ENCODE data around the gene TSNAX. TPM values are rescaled to one million over a fixed set of nuclear protein-coding genes. Genes with fewer than 3 reads are reported as not detected.

Gene TSNAX, protein sequence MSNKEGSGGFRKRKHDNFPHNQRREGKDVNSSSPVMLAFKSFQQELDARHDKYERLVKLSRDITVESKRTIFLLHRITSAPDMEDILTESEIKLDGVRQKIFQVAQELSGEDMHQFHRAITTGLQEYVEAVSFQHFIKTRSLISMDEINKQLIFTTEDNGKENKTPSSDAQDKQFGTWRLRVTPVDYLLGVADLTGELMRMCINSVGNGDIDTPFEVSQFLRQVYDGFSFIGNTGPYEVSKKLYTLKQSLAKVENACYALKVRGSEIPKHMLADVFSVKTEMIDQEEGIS
- 41.7 and 75.4 TPM in 2 replicates for total RNA-seq (2011; cell fraction: chromatin; rRNA removed; ENCODE audit: low replicate concordance)
- total RNA-seq (2011; cell fraction: nucleolus; rRNA removed) = 21.2 and 22.3 TPM in 2 replicates
- 32.4 and 40.6 TPM in 2 replicates for total RNA-seq (2011; cell fraction: nucleoplasm; rRNA removed)
- total RNA-seq (2014; rRNA removed) = 31.3 and 33.8 TPM in 2 replicates
- 102 and 117 TPM in 2 replicates for total RNA-seq (2014; rRNA removed; fragmentation: Illumina TruSeq; extraction: Trizol)
- 67.8 and 73.0 TPM in 2 replicates for total RNA-seq (2015; rRNA removed; fragmentation: Illumina TruSeq; extraction: Trizol)
- total RNA-seq (2021) = 51.7 and 54.3 TPM in 2 replicates
- 46.1 and 61.2 TPM in 2 replicates for polyA plus RNA-seq (2011; rRNA removed)
- polyA plus RNA-seq (2011; cell fraction: cytosol; rRNA removed) = 11.2 and 18.7 TPM in 2 replicates
- polyA plus RNA-seq (2011; cell fraction: nucleus; rRNA removed) = 10.7 and 14.4 TPM in 2 replicates
- 45.5 and 52.4 TPM in 2 replicates for polyA plus RNA-seq (2012)
- polyA plus RNA-seq (2014; fragmentation: Illumina TruSeq; extraction: Trizol) = 54.4 and 57.9 TPM in 2 replicates
- 10 to 100 TPM; 77.3 to 82.4 TPM for polyA plus RNA-seq (2014; fragmentation: Nextera tagmentation; extraction: Ambion mirVana)
- polyA plus RNA-seq (2014; rRNA removed) = 40.9 and 48.5 TPM in 2 replicates
- polyA minus RNA-seq (2011; rRNA and poly(A)+ RNA removed) = 157 and 166 TPM in 2 replicates
- polyA minus RNA-seq (2011; cell fraction: cytosol; rRNA and poly(A)+ RNA removed) = 25.9 and 29.5 TPM in 2 replicates
- 23.6 and 55.8 TPM in 2 replicates for polyA minus RNA-seq (2011; cell fraction: nucleus; rRNA and poly(A)+ RNA removed)
- percentile 95 among the genes with signal in this experiment for Bru-seq, nascent RNA
- BruChase-seq, experiment 1, labeled RNA remaining after a 2-hour chase = percentile 98 among the genes with signal in this experiment
- BruChase-seq, experiment 2, labeled RNA remaining after a 6-hour chase = percentile 98 among the genes with signal in this experiment
- long read RNA-seq, experiment 1, transcript TSNAX-201 (6 exons, 2,650 nt) = major isoform, 232 of 273 reads
- long read RNA-seq, experiment 1, partial matches to known transcripts = 26 of 273 reads
- long read RNA-seq, experiment 1, other reads (novel, unspliced or antisense) = 15 of 273 reads
- long read RNA-seq, experiment 2, partial matches to known transcripts = 38 of 40 reads
- long read RNA-seq, experiment 2, other reads (novel, unspliced or antisense) = 1 of 40 reads
- long read RNA-seq, experiment 3, transcript TSNAX-201 (6 exons, 2,650 nt) = major isoform, 64 of 74 reads
- long read RNA-seq, experiment 3, partial matches to known transcripts = 5 of 74 reads
- long read RNA-seq, experiment 3, other reads (novel, unspliced or antisense) = 5 of 74 reads

GRCh38 chr1:231528172-231529029 lies at the start of gene TSNAX:
Gene TSNAX, plus strand, starts transcription at chr1:231528669. Its CDS starts 142 bp downstream, at chr1:231528811.
- Histone ChIP-seq H4K20me1 (replicated peaks; ENCODE audit: control insufficient read depth, insufficient read depth, low read length) (no peaks in the 10 kb centered on the region), H3K9me1 (ENCODE audit: control insufficient read depth, insufficient read depth, low read length) (no peaks in the 10 kb centered on the region), H3K27ac (ENCODE audit: extremely low read depth, low read depth, low read length) (peak within 1 kb of the TSS; percentile 96), H3K4me1 (replicated peaks in 1 of 2; ENCODE audit: control insufficient read depth in 2 of 2, insufficient read depth in 2 of 2, low read length in 2 of 2) (peaks cover 20% of the 10 kb centered on the region in 2 experiments), H3K27me3 (ENCODE audit: control insufficient read depth in 2 of 2, insufficient read depth in 2 of 2, low read length in 2 of 2) (no peaks in the 10 kb centered on the region), H3K36me3 (ENCODE audit: control insufficient read depth, insufficient read depth, low read length) (peaks cover 33% of the 10 kb centered on the region), H2AFZ (ENCODE audit: low read depth, low read length) (peak within 1 kb of the TSS; percentile 97), H3K4me2 (ENCODE audit: insufficient read depth, low read length) (peak within 1 kb of the TSS; percentile 93), H3K79me2 (ENCODE audit: control insufficient read depth, insufficient read depth, low read length) (peaks cover 51% of the 10 kb centered on the region), H3K9me3 (replicated peaks; ENCODE audit: control insufficient read depth, insufficient read depth, low read depth, low read length) (no peaks in the 10 kb centered on the region), H3K9ac (ENCODE audit: insufficient read depth in 1 of 2, low read depth in 2 of 2, low read length in 2 of 2) (peak within 1 kb of the TSS; percentile 85 to 92), H3K4me3 (peak within 1 kb of the TSS; percentile 87)
- no TSS peak for BruUV-seq (replicated peaks)
- in situ Hi-C loops (cut with MboI) (no loop called here), intact Hi-C loops (cut with micrococcal nuclease) (loop anchor here (2.0 kb wide), 1 partner anchor 108 kb away; no protein-coding TSS in a partner anchor)
- ATAC-seq (peak; percentile 93), FAIRE-seq (peak; percentile 97), DNase-seq (ENCODE audit: extremely low read depth in 1 of 4, low spot score in 3 of 4) (peak; percentile 97 to 98 (median 98))
- ChIA-PET CTCF (ENCODE audit: low intra/inter-chr PET ratio) (interaction anchor here (0.6 kb wide), 1 partner anchor 114 kb away, joined by 4 read pairs; no protein-coding TSS in a partner anchor), POLR2A (interaction anchor here (0.6 to 1.0 kb wide), 2 partner anchors 95 to 190 kb away, joined by 3 to 4 read pairs; partner anchors contain the start of gene SPRTN)
- under 1% methylated on average over 59 of the region's 61 CpGs for WGBS (ENCODE audit: insufficient coverage, low coverage, missing lambda C conversion rate)
- TF ChIP-seq SMAD2 (IDR thresholded peaks at IDR 0.05; ENCODE audit: low read depth, low read length) = no peak
- TF ChIP-seq AFF1 (IDR thresholded peaks at IDR 0.05; ENCODE audit: low read depth in 1 of 2, partially characterized antibody in 2 of 2) = peak in 1 of 2 experiments; percentile 87
- peak; percentile 95 for TF ChIP-seq KDM5B (IDR thresholded peaks at IDR 0.05; ENCODE audit: insufficient replicate concordance, low read depth, low read length)
- TF ChIP-seq HDAC8 (tag; IDR thresholded peaks at IDR 0.05) = 0 out of 2 replicates have a peak, but pooled peaks have one; percentile 73
- 0 out of 2 replicates have a peak, but pooled peaks have one; percentile 24 for TF ChIP-seq PYGO2 (tag; IDR thresholded peaks at IDR 0.05)
- TF ChIP-seq MAX (CRISPR knock-in tag; IDR thresholded peaks at IDR 0.05) = peak; percentile 95
- TF ChIP-seq ARNT (IDR thresholded peaks at IDR 0.05) = peak in 1 of 2 experiments; percentile 51; a peak in 1 of 4 replicates
- TF ChIP-seq ZFX (CRISPR knock-in tag; IDR thresholded peaks at IDR 0.05) = peak; percentile 84
- peak in 1 of 2 experiments; percentile 76; a peak in 1 of 4 replicates for TF ChIP-seq HDAC1 (IDR thresholded peaks at IDR 0.05)
